ENCODE results near the gene MYLK3. TPM values are rescaled to one million over a fixed set of nuclear protein-coding genes. Genes with fewer than 3 reads are reported as not detected.
"Not testable (repeated sequence)": the region's sequence is repeated elsewhere in the genome, so short reads cannot be mapped to it uniquely, and the experiment has no call there.

MYLK3 gene
- total RNA-seq, 1 donor from 2014 or later = 0.25 TPM

DNA sequence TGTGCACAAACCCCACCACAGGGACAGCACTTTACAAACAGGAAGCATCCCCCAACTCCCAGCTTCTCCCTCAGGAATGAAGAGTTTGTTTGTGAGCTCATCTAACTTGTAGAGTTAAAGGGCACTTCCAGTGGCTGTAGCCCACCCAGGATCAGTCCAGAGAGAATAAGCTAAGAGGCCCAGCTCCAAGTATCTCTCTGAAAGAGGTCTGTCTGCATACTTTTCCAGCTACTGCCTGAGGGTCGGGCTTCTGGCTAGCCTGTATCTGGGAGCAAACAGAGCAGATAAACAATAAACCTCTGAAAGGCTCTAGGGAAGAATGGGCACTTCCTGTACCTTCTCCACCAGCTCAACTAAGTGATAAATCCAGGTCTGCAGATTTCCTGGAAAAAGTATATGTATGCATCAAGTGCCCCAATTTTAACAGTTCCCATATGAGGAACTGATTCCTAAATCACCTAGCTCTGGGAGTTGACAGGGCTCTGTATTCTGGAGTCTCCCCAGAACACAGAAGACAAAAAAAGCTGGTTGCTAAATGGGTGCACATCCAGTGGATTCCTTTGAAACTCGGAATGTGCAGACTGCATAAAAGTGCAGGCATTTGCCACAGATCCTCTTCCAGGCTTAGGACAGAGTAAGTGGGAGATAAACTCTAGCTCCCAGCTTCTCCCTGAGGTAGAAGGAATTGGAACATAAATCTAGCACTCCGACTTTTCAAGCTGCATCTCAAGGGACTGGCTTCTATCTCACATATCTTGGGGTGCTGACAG is 37.1 kb upstream of the MYLK3 start:
- Histone ChIP-seq H3K9me3 (no peaks in the 10 kb centered on the region), H3K36me3 (no peaks in the 10 kb centered on the region), H3K27ac (no peak overlapping the region), H3K4me1 (peaks cover 7% of the 10 kb centered on the region), H3K27me3 (no peaks in the 10 kb centered on the region), H3K4me3 (no peak overlapping the region)
- intact Hi-C loops (cut with DNase I) = no loop called here
- no peak for DNase-seq (ENCODE audit: extremely low spot score in 2 of 2)
- TF ChIP-seq POLR2A (IDR thresholded peaks at IDR 0.05) = no peak
- TF ChIP-seq, protein P1, sequence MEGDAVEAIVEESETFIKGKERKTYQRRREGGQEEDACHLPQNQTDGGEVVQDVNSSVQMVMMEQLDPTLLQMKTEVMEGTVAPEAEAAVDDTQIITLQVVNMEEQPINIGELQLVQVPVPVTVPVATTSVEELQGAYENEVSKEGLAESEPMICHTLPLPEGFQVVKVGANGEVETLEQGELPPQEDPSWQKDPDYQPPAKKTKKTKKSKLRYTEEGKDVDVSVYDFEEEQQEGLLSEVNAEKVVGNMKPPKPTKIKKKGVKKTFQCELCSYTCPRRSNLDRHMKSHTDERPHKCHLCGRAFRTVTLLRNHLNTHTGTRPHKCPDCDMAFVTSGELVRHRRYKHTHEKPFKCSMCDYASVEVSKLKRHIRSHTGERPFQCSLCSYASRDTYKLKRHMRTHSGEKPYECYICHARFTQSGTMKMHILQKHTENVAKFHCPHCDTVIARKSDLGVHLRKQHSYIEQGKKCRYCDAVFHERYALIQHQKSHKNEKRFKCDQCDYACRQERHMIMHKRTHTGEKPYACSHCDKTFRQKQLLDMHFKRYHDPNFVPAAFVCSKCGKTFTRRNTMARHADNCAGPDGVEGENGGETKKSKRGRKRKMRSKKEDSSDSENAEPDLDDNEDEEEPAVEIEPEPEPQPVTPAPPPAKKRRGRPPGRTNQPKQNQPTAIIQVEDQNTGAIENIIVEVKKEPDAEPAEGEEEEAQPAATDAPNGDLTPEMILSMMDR (IDR thresholded peaks at IDR 0.05) = no peak
- no peak for TF ChIP-seq POLR2AphosphoS5 (IDR thresholded peaks at IDR 0.05; ENCODE audit: insufficient read depth in 1 of 2, low read depth in 1 of 2)

DNA sequence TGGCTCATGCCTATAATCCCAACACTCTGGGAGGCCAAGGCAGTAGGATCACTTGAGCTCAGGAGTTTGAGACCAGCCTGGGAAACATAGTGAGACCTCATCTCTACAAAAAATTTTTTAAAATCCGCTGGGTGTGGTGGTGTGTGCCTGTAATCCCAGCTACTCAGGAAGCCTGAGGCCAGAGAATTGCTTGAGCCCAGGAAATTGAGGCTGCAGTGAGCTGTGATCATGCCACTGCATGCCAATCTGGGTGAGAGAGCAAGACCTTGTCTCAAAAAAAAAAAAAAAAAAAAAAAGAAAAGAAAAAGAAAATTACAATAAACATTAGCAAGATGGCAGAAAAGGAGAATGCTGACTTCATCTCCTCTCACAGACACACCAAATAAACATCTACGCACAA is 36.4 kb upstream of the MYLK3 start:
- H3K27me3 ChIP-seq; H3K4me3 ChIP-seq; intact Hi-C loops (cut with DNase I); H3K4me1 ChIP-seq; H3K9me3 ChIP-seq; H3K27ac ChIP-seq; H3K36me3 ChIP-seq; DNase-seq (ENCODE audit: extremely low spot score in 2 of 2): not testable (repeated sequence)

DNA sequence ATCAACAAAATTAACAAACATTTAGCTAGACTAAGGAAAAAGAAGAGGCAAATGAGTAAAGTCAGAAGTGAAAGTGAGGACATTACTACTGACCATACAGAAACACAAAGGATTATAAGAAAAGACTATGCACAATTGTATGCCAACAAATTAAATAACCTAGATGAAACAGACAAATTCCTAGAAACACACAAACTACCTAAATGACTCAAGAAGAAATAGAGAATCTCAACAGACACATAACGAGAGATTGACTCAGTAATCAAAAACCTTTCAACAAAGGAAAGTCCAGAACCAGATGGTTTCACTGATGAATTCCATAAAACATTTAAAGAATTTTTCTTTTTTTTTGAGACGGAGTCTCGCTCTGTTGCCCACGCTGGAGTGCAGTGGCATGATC is 35.7 kb upstream of the MYLK3 start:
- intact Hi-C loops (cut with DNase I) = no loop called here
- Histone ChIP-seq H3K9me3 (no peaks in the 10 kb centered on the region), H3K4me1 (no peaks in the 10 kb centered on the region), H3K36me3 (no peaks in the 10 kb centered on the region), H3K4me3 (no peak overlapping the region), H3K27ac (no peak overlapping the region), H3K27me3 (no peaks in the 10 kb centered on the region)
- no peak for DNase-seq (ENCODE audit: extremely low spot score in 2 of 2)
- TF ChIP-seq POLR2A (IDR thresholded peaks at IDR 0.05) = no peak

DNA sequence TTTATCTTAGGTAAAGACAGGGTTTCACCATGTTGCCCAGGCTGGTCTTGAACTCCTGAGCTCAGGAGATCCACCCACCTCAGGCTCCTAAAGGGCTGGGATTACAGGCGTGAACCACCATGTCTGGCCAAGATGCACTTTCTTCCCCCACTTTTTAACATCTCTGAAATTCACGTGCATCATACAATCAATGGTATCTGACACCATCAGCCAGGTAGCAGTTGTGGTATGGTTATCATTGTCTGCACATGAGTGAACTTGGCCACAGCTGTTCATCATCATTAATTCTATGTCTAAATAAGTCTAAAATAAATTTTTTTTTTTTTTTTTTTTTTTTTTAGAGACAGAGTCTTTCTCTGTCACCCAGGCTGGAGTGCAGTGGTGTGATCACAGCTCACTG is 34.2 kb upstream of the MYLK3 start:
- H3K27me3 ChIP-seq = no peaks in the 10 kb centered on the region
- H3K4me3 ChIP-seq = no peak overlapping the region
- no peaks in the 10 kb centered on the region for H3K4me1 ChIP-seq
- no peak for DNase-seq (ENCODE audit: extremely low spot score in 2 of 2)
- intact Hi-C loops (cut with DNase I) = no loop called here
- no peak overlapping the region for H3K27ac ChIP-seq
- no peaks in the 10 kb centered on the region for H3K9me3 ChIP-seq
- TF ChIP-seq POLR2A (IDR thresholded peaks at IDR 0.05) (no peak), POLR2AphosphoS5 (IDR thresholded peaks at IDR 0.05; ENCODE audit: insufficient read depth in 1 of 2, low read depth in 1 of 2) (no peak)
- TF ChIP-seq, protein P1 (IDR thresholded peaks at IDR 0.05) = no peak
- H3K36me3 ChIP-seq = no peaks in the 10 kb centered on the region

DNA sequence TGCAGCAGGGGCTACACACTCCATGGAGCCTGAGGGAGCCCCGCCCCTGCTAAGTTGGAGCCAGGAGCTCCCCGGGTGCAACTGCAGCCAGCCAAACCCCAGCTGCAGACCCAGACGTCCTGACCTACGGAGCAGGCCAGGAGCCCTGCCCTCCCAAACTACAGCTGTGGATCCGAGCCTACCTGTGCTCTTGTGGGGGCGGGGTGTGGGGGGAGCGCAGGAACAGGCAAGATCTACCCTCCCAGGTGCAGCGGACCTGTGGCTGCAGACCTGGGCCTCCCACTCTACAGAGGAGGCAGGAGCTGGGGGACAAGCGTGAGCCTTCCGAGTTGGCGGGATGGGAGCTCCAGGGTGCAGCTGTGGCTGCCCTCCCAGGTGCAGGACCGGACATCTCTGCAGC is 29.7 kb upstream of the MYLK3 start:
- intact Hi-C loops (cut with DNase I) = no loop called here
- H3K4me1 ChIP-seq = no peaks in the 10 kb centered on the region
- H3K9me3 ChIP-seq = no peaks in the 10 kb centered on the region
- no peak overlapping the region for H3K4me3 ChIP-seq
- no peak for DNase-seq (ENCODE audit: extremely low spot score in 2 of 2)
- H3K27ac ChIP-seq = no peak overlapping the region
- TF ChIP-seq, protein P1 (IDR thresholded peaks at IDR 0.05) = no peak
- TF ChIP-seq POLR2A (IDR thresholded peaks at IDR 0.05) (no peak), POLR2AphosphoS5 (IDR thresholded peaks at IDR 0.05; ENCODE audit: insufficient read depth in 1 of 2, low read depth in 1 of 2) (no peak)
- no peaks in the 10 kb centered on the region for H3K27me3 ChIP-seq
- no peaks in the 10 kb centered on the region for H3K36me3 ChIP-seq

DNA sequence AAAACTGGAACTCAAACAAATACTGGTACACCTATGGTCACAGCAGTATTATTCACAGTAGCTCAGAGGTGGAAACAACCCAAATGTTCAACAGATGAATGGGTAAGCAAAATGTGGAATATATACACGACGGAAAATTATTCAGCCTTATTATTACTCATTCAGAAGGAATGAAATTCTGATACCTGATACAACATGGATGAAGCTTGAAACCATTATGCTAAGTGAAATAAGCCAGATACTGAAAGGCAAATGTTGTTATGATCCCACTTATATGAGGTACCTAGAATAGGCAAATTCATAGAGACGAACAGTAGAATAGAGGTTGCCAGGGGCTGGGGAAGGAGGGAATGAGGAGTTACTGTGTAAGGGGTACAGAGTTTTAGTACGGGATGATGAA is 27.1 kb upstream of the MYLK3 start:
- no peaks in the 10 kb centered on the region for H3K27me3 ChIP-seq
- H3K9me3 ChIP-seq = no peaks in the 10 kb centered on the region
- H3K4me3 ChIP-seq = no peak overlapping the region
- H3K27ac ChIP-seq = no peak overlapping the region
- DNase-seq (ENCODE audit: extremely low spot score in 2 of 2) = no peak
- no peaks in the 10 kb centered on the region for H3K36me3 ChIP-seq
- TF ChIP-seq POLR2A (IDR thresholded peaks at IDR 0.05) = no peak
- intact Hi-C loops (cut with DNase I) = no loop called here
- H3K4me1 ChIP-seq = no peaks in the 10 kb centered on the region

Data from vagina (tissue), 2 donors.